Stimulated activated CD4-positive, alpha-beta T cell treated with anti-CD3 and anti-CD28 coated beads, Interleukin-15, amount 100 ng/mL, for 24 hours (primary cell): ENCODE measurements around the gene NUP205.

ENCODE experiments used
- DNase-seq: peaks from one replicate; pipeline ENCODE4 v3.0.0-alpha.2; 2020

NUP205 gene

GRCh38 chr7:135541029-135541428 lies 16.7 kb upstream of the NUP205 start:
- no peak for DNase-seq

- no peak for DNase-seq
Measured at GRCh38 chr7:135550196-135550595, 7.5 kb upstream of the NUP205 start.

- no peak for DNase-seq
Measured at GRCh38 chr7:135552148-135552547, 5.6 kb upstream of the NUP205 start.

GRCh38 chr7:135553346-135553745 lies 4.4 kb upstream of the NUP205 start:
- no peak for DNase-seq

GRCh38 chr7:135558337-135558767 lies 635 bp downstream of the NUP205 start:
- DNase-seq: peak; percentile 78

- no peak for DNase-seq
Measured at GRCh38 chr7:135558881-135559280, 1.2 kb downstream of the NUP205 start.

- no peak for DNase-seq
Measured at GRCh38 chr7:135560631-135561030, 2.9 kb downstream of the NUP205 start.

GRCh38 chr7:135562720-135563119 lies 5.0 kb downstream of the NUP205 start:
- no peak for DNase-seq

- no peak for DNase-seq
Measured at GRCh38 chr7:135571834-135572233, 14.1 kb downstream of the NUP205 start.

GRCh38 chr7:135573541-135573940 lies 15.8 kb downstream of the NUP205 start:
- DNase-seq: no peak

- no peak for DNase-seq
Measured at GRCh38 chr7:135575296-135575695, 17.6 kb downstream of the NUP205 start.

- DNase-seq: no peak
Measured at GRCh38 chr7:135578569-135578968, 20.9 kb downstream of the NUP205 start.

GRCh38 chr7:135584362-135585353 lies 26.9 kb downstream of the NUP205 start:
- DNase-seq: no peak

GRCh38 chr7:135597181-135597925 lies 39.6 kb downstream of the NUP205 start:
- DNase-seq: no peak

- DNase-seq: no peak
Measured at GRCh38 chr7:135597926-135598305, 40.2 kb downstream of the NUP205 start.

- no peak for DNase-seq
Measured at GRCh38 chr7:135599471-135599870, 41.8 kb downstream of the NUP205 start.

GRCh38 chr7:135600226-135600625 lies 42.5 kb downstream of the NUP205 start:
- DNase-seq: no peak

GRCh38 chr7:135601182-135601581 lies 43.5 kb downstream of the NUP205 start:
- DNase-seq: no peak

- no peak for DNase-seq
Measured at GRCh38 chr7:135602304-135602703, 44.6 kb downstream of the NUP205 start.

- no peak for DNase-seq
Measured at GRCh38 chr7:135616136-135616535, 58.4 kb downstream of the NUP205 start.

- no peak for DNase-seq
Measured at GRCh38 chr7:135617781-135618180, 60.1 kb downstream of the NUP205 start.

GRCh38 chr7:135618510-135618909 lies 60.8 kb downstream of the NUP205 start:
- no peak for DNase-seq

- no peak for DNase-seq
Measured at GRCh38 chr7:135620447-135620846, 62.7 kb downstream of the NUP205 start.
